Mucosa of gallbladder (tissue), 1 donor: ENCODE measurements around the gene CCDC81. TPM values are rescaled to one million over a fixed set of nuclear protein-coding genes. Genes with fewer than 3 reads are reported as not detected.
A peak's percentile ranks its signal among the peaks of the same experiment; 100 is the strongest.

Experiments used
- DNase-seq: peaks from one replicate; pipeline ENCODE4 v3.0.0-alpha.2; 2020; ENCODE audit warnings: low spot score
- total RNA-seq: library from RNA; stranded (reverse); gene quantifications from one replicate; pipeline ENCODE4 v1.2.1, GENCODE V29; 2021
- donor health status: DM: no; HTN: no; CAD: no.

The CCDC81 gene
- total RNA-seq, 1 donor from 2014 or later: 1.2 TPM

- DNase-seq: no peak
Measured at GRCh38 chr11:86440843-86441242, 66.2 kb downstream of the CCDC81 start.

DNA sequence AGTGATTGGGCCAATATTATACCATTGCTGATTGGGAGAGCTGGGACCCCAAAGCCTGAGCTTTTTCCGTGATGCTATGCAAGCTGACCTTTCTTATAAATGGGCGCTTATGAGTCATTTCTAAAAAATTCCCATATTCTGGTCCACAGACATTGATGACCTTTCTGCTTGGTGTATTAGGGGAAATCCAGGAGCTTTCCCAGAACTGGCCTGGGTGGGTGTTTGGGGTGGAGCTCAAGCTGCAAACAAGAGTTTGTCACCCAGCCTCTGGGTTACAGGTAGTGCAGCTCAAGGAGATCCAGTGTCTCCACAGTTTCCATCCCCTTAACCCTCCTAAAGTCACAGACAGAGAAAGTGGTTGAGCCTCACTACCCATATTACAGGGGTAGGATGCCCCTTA lies 67.7 kb downstream of the CCDC81 start:
- no peak for DNase-seq

DNA sequence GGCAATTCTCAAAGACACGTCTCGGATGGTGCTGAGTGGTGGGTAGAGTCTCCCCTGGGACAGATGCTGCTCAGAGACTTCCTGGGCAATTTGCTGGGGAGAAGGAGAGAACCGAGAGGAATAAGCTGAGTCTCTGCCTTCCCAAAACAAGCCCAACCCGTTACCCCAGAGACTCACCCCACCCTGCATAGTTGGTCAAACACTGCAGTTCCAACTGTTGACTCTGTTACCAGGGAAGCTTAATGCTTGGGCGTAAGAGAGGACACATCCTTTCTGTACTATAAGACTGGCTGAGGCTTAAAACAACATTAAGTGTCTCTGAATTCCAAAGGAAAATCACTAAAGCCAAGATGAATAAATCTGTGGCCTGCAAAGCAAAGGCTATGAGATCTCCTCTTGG lies 68.1 kb downstream of the CCDC81 start:
- DNase-seq: no peak

DNA sequence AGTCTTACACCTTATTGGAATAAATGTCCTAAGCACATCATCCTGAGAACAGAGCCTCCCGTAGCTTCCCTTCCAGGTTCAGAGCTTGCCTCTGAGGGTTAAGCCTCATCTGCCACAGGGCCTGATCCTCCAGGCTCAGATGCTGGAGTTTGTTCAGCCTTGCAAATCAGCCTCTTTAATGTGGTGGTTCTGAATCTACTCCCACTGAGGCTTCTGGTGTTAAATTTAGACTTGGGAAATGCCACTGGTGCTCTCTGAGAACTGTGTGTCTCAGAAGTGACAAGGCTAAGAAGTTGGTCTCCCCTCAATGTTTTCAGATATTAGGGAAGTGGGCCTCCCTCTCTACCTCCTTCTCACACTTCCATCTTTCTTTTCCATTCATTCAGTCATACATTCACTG lies 68.7 kb downstream of the CCDC81 start:
- no peak for DNase-seq

GRCh38 chr11:86444981-86445380 lies 70.3 kb downstream of the CCDC81 start:
- DNase-seq: no peak

DNA sequence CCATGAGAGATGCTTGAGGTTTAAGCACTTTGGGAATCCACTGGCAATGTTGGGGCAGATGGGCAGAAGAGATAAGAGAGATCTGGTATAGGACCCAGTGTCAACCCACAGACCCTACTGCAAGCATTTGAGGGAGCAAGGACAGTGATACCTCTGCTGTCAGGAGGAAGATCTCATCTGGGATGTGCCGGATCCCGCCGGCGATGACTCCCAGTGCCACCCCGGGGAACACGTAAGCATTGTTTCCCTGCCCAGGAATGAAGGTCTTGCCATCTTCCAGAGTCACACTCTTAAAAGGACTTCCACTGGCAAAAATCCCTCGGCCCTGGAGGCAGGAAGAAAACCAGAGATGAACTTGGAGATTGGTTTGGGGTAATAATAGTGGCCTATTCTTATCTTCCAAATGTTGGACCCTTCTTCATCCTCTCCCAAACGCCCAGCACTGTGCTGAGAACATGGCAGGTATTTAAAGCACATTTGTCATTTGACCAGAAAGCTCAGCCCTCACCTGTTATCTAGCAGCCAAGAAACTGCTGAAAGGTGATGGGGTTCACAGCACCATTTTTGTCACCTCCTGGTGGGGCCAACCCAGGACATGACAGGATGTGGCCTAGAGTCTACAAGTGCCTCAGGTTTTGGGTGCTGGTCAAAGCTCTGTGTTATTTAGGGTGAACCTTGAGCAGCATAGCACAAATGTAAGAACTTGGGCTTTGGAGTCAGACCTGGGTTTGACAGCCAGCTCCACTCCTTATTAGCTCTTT lies 71.7 kb downstream of the CCDC81 start:
- no peak for DNase-seq

DNA sequence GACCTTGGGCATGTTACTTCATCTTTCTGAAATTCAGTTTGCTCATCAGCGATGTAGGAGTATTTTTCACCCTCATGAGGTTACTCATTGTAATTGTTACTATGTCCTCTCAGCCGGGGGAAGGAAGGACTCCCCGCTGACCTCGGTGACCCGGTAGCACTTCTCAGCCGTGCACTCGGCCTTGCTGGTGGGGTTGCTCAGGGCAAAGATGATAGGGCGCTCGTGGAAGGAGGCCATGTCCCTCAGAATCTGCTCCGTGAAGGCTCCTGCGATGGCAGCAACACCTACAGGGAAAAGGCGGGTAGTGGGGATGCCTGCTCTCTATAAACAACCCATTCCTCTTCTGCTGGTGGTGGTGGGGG lies 72.2 kb downstream of the CCDC81 start:
- no peak for DNase-seq

- DNase-seq: no peak
Measured at GRCh38 chr11:86447763-86448480, 73.2 kb downstream of the CCDC81 start.

DNA sequence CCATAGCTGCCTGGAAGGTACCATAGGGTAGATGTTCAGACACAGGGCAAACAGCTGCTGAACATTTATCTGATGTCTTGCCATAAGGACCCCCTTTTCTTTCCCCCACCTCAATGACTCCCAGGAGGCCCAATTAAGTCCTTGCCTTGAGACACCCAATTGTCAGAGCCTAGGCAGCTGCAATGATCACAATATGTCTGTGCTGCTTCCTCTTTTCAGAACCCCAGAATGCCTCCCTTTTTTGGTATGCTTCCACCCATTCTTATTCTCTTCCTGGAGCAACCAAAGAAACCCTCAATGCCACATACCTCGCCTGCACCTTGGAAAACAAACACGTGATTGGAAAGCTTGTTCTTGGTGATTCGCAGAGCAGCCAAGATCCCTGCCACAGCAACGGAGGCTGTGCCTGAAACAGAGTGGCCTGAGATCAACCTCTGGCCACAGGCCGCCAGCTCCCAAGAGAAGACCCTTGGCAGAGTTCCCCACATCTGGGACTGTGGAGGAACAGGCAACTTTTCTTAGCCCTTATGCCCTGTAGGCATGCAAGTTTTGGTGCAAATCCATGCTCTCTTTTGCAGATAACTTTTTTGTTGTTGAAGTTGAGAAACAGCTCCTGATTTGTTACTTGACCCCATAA lies 75.4 kb downstream of the CCDC81 start:
- no peak for DNase-seq

- no peak for DNase-seq
Measured at GRCh38 chr11:86453290-86454030, 78.8 kb downstream of the CCDC81 start.

GRCh38 chr11:86456075-86456939 lies 81.6 kb downstream of the CCDC81 start:
- DNase-seq: peak; percentile 91

DNA sequence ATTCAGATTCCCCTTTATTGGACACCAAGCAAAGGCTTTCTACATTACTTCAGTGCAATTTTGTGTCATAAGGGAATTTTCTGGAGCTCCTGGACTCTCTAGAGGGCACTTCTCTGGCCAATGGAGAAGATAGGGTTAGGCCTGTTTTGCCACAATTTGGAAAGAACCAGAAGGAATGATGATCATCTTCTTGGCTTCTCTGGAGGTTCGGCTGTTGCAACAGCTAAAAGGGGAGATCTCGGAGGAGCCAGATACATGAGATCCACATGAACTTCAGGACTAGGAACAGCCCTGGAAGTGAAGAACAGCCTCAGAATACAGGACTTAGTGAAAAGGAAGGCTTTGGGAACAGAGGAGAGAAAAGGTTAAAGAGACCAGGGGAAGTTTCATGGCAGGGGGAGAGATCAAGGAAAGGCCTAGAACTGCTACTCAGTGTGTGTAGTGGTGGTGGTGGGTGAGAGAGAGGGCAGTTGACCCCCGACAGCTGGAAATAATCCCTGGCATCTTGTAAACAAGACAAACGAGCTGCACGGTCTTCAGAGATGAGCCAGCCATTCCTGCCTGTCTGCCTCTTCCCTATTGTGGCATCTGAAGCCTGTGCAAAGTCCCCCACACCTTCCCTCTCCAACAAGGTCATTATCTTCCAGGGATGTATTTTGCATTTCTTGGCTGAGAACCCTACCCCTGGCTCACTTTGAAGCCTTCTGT lies 83.8 kb downstream of the CCDC81 start:
- no peak for DNase-seq

DNA sequence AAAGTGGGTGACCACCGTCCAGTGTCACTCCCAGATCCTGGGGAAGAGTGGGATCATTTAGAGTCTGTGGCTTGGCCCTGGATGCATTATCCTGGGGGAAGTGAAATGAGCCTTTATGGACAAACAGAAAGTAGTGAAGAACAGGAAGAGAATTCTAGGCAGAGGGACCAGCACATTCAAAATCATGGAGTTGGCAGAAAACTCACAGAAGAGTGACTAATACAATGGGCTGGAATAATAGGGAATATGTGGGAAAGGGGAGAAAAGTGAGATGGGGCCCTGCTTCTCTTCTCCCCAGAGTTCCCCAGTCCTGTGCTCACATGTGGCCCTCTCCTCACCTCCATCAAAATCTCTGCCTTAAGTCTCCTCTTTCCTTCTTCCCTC lies 84.3 kb downstream of the CCDC81 start:
- DNase-seq: no peak

- peak; percentile 68 for DNase-seq
Measured at GRCh38 chr11:86459682-86460460, 85.2 kb downstream of the CCDC81 start.

DNA sequence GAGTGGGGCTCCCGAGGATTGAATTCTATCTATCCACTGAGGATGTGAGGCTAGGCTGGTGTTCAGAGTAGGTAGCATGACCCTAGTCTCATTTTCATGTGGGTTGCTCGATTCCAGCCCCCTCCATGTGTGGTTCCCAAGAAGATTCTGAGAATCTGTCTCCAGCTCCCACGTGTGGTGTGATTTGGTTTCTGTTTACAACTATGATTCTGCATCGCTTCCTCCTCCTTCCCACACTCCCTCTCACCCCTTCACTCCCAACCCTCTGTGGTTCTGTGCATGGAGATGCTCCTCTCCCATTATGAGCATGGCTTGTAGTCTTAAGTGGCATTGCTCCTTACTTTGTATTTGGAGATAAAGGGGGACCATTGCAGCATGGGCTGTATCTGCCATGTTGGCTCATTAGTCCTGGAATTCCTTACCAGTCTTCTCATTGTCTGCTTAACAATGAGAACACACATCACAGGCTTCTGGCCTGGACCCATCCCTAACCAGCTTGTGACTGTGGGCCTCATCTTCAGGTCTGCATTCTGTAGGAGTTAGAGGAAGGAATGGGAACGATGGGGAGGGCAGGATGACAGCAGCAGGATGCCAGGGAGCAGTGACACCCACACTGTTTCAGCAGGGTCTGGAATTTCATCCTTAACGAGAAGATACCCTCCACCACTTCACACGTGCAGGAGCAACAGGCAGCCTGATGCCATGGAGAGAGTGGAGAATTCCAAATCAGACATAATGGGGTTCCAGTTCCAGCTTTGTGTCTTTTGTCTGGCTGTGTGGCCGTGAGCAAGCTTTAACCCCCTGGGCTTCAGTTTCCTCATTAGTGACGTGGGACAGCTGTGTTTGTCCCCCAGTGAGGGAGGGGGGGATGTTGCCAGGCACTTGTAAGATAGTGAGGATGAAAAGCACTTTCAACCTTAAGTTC lies 86.0 kb downstream of the CCDC81 start:
- no peak for DNase-seq

- no peak for DNase-seq
Measured at GRCh38 chr11:86461892-86462291, 87.2 kb downstream of the CCDC81 start.

- DNase-seq: no peak
Measured at GRCh38 chr11:86463120-86463519, 88.4 kb downstream of the CCDC81 start.

- DNase-seq: no peak
Measured at GRCh38 chr11:86463955-86464354, 89.3 kb downstream of the CCDC81 start.
